HEK293T (cell line): ENCODE results near the gene C6orf89.

Experiments used
- L3MBTL2 ChIP-seq: fragments of 450-650 bp; conservative IDR thresholded peaks from 2 replicates; pipeline ENCODE4 v1.6.1; 2016; ENCODE audit warnings: mild to moderate bottlenecking
- TARDBP ChIP-seq: fragments of 450-650 bp; IDR thresholded peaks from 2 replicates; pipeline ENCODE4 v1.6.1; 2016

GRCh38 chr6:36968266-36968977 lies 82.7 kb downstream of the C6orf89 start:
- TF ChIP-seq L3MBTL2: no peak
- no peak for TF ChIP-seq TARDBP
